Measurements from ENCODE around the gene SLC25A21. TPM values are rescaled to one million over a fixed set of nuclear protein-coding genes. Genes with fewer than 3 reads are reported as not detected.

Gene SLC25A21
- polyA plus RNA-seq, 2 of the 4 experiments (the other 2 are of a cell fraction) = 0.68 to 1.4 TPM

DNA sequence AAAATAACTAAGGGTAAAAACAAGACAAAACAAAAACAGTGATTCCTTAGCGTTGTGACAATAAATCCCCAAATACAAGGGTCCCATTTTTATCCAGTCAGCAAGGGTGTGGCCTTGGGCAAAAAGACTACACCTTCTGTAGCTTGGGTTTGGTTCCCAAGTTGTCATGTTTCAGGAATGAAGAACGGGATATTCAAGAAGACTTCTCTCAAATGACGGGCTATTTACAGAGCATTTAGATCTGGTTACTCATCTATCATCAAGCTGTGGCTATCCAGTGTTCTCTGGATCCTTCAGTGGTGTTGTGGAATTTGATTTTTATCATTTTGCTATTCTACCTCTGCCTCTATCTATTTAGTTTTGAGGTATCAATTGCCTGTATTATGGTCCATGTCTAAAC, 219.7 kb downstream of the SLC25A21 start:
- FAIRE-seq (peak; percentile 59), DNase-seq (ENCODE audit: low read depth in 1 of 2, low spot score in 1 of 2) (peak; percentile 24 to 64), ATAC-seq (peak in 1 of 2 experiments; percentile 78; a peak in 3 of 6 replicates)
- Histone ChIP-seq H3K4me1 (peaks cover 11% of the 10 kb centered on the region; the same call in 2 of the 3 replicates), H3K27ac (no peak overlapping the region), H3K4me2 (peak overlapping the region; percentile 26), H3K4me3 (no peak overlapping the region), H3K9me3 (no peaks in the 10 kb centered on the region)
- CTCF ChIA-PET = interaction anchor here (0.9 to 2.7 kb wide), 2 partner anchors 10 to 297 kb away, joined by 3 to 23 read pairs; no protein-coding TSS in a partner anchor
- POLR2A ChIA-PET = no interaction called here
- peak; percentile 20; the same call in 1 of the 2 replicates for TF ChIP-seq GATA3 (IDR thresholded peaks at IDR 0.05; ENCODE audit: borderline replicate concordance)
- TF ChIP-seq CHD2 (IDR thresholded peaks at IDR 0.05; ENCODE audit: low read length, partially characterized antibody) = no peak
- WGBS (ENCODE audit: missing lambda C conversion rate) = 9% methylated on average over 3 of the region's 3 CpGs

GRCh38 chr14:36951380-36951911, 221.0 kb downstream of the SLC25A21 start:
- H3K9me3 ChIP-seq = no peaks in the 10 kb centered on the region

GRCh38 chr14:36950812-36951211, 221.6 kb downstream of the SLC25A21 start:
- Histone ChIP-seq H3K4me3 (no peak overlapping the region), H3K27ac (no peak overlapping the region), H3K4me1 (peaks cover 11% of the 10 kb centered on the region; the same call in 2 of the 3 replicates), H3K4me2 (no peak overlapping the region), H3K9me3 (no peaks in the 10 kb centered on the region)
- ATAC-seq (no peak), FAIRE-seq (no peak), DNase-seq (ENCODE audit: low read depth in 1 of 2, low spot score in 1 of 2) (no peak)
- ChIA-PET POLR2A (no interaction called here), CTCF (interaction anchor here (0.6 to 1.5 kb wide), 3 partner anchors 9 to 303 kb away, joined by 3 to 6 read pairs (median 4); no protein-coding TSS in a partner anchor)
- TF ChIP-seq CBX8 (IDR thresholded peaks at IDR 0.05) (no peak), MYC (IDR thresholded peaks at IDR 0.05; ENCODE audit: borderline replicate concordance, low read length) (no peak), NFE2L2 (conservative IDR thresholded peaks at IDR 0.05; ENCODE audit: low read length) (no peak), KDM1A (IDR thresholded peaks at IDR 0.05; ENCODE audit: low read depth) (no peak), POLR2AphosphoS2 (conservative IDR thresholded peaks at IDR 0.05; ENCODE audit: low read length) (no peak)
- TF ChIP-seq, protein P1, sequence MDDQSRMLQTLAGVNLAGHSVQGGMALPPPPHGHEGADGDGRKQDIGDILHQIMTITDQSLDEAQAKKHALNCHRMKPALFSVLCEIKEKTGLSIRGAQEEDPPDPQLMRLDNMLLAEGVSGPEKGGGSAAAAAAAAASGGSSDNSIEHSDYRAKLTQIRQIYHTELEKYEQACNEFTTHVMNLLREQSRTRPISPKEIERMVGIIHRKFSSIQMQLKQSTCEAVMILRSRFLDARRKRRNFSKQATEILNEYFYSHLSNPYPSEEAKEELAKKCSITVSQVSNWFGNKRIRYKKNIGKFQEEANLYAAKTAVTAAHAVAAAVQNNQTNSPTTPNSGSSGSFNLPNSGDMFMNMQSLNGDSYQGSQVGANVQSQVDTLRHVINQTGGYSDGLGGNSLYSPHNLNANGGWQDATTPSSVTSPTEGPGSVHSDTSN (IDR thresholded peaks at IDR 0.05) = no peak
- TF ChIP-seq, protein P2, sequence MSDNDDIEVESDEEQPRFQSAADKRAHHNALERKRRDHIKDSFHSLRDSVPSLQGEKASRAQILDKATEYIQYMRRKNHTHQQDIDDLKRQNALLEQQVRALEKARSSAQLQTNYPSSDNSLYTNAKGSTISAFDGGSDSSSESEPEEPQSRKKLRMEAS (IDR thresholded peaks at IDR 0.05) = no peak
- TF ChIP-seq, protein P3, sequence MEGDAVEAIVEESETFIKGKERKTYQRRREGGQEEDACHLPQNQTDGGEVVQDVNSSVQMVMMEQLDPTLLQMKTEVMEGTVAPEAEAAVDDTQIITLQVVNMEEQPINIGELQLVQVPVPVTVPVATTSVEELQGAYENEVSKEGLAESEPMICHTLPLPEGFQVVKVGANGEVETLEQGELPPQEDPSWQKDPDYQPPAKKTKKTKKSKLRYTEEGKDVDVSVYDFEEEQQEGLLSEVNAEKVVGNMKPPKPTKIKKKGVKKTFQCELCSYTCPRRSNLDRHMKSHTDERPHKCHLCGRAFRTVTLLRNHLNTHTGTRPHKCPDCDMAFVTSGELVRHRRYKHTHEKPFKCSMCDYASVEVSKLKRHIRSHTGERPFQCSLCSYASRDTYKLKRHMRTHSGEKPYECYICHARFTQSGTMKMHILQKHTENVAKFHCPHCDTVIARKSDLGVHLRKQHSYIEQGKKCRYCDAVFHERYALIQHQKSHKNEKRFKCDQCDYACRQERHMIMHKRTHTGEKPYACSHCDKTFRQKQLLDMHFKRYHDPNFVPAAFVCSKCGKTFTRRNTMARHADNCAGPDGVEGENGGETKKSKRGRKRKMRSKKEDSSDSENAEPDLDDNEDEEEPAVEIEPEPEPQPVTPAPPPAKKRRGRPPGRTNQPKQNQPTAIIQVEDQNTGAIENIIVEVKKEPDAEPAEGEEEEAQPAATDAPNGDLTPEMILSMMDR (IDR thresholded peaks at IDR 0.05) = no peak
- WGBS (ENCODE audit: missing lambda C conversion rate) = 77% methylated on average over 1 of the region's 1 CpG

More at GRCh38 chr14:36951380-36951911, 221.0 kb downstream of the SLC25A21 start:
- TF ChIP-seq, protein P4, sequence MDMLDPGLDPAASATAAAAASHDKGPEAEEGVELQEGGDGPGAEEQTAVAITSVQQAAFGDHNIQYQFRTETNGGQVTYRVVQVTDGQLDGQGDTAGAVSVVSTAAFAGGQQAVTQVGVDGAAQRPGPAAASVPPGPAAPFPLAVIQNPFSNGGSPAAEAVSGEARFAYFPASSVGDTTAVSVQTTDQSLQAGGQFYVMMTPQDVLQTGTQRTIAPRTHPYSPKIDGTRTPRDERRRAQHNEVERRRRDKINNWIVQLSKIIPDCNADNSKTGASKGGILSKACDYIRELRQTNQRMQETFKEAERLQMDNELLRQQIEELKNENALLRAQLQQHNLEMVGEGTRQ (IDR thresholded peaks at IDR 0.05) = no peak
- no peak for TF ChIP-seq FOXS1 (CRISPR knock-in tag; IDR thresholded peaks at IDR 0.05)
- TF ChIP-seq MAFK (IDR thresholded peaks at IDR 0.05; ENCODE audit: partially characterized antibody) = peak; percentile 81
- TF ChIP-seq, protein P5, sequence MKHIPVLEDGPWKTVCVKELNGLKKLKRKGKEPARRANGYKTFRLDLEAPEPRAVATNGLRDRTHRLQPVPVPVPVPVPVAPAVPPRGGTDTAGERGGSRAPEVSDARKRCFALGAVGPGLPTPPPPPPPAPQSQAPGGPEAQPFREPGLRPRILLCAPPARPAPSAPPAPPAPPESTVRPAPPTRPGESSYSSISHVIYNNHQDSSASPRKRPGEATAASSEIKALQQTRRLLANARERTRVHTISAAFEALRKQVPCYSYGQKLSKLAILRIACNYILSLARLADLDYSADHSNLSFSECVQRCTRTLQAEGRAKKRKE (CRISPR knock-in tag; IDR thresholded peaks at IDR 0.05; ENCODE audit: low read depth) = no peak
- TF ChIP-seq, protein P1 (IDR thresholded peaks at IDR 0.05) = no peak
- no peak for TF ChIP-seq RCOR1 (IDR thresholded peaks at IDR 0.05; ENCODE audit: low read depth, low read length)
- no peak for TF ChIP-seq CEBPB (IDR thresholded peaks at IDR 0.05)
- TF ChIP-seq NFE2L2 (conservative IDR thresholded peaks at IDR 0.05; ENCODE audit: low read length) = no peak
- no peak overlapping the region for H3K4me2 ChIP-seq
- no peak overlapping the region for H3K27ac ChIP-seq
- DNase-seq (ENCODE audit: low read depth in 1 of 2, low spot score in 1 of 2) (no peak), ATAC-seq (no peak), FAIRE-seq (no peak)
- H3K4me1 ChIP-seq = peaks cover 11% of the 10 kb centered on the region; the same call in 2 of the 3 replicates
- ChIA-PET CTCF (interaction anchor here (1.0 to 1.5 kb wide), 2 partner anchors 9 to 166 kb away, joined by 5 to 6 read pairs; no protein-coding TSS in a partner anchor), POLR2A (no interaction called here)
- H3K4me3 ChIP-seq = no peak overlapping the region
- 87% methylated on average over 2 of the region's 2 CpGs for WGBS (ENCODE audit: missing lambda C conversion rate)
